GM18873 (cell line): Measurements from ENCODE around the gene FAM181A.

Source experiments
- ATAC-seq: cut with Tn5 transposase; IDR thresholded peaks from one replicate; pipeline ENCODE4 v1.9.1; 2021; ENCODE audit warnings: mild to moderate bottlenecking, moderate library complexity, moderate number of reproducible peaks; ENCODE audit not compliant: unreplicated experiment, low FRiP score

Gene FAM181A

GRCh38 chr14:93928184-93929047 lies 1.3 kb downstream of the FAM181A start:
- ATAC-seq = no peak

GRCh38 chr14:93929048-93929535 lies 1.9 kb downstream of the FAM181A start:
- ATAC-seq = no peak

GRCh38 chr14:93929657-93930056 lies 2.5 kb downstream of the FAM181A start:
- ATAC-seq = no peak

- ATAC-seq = no peak
These were observed 3.3 kb downstream of the FAM181A start for GRCh38 chr14:93930296-93930988.

GRCh38 chr14:93930989-93931307 lies 3.8 kb downstream of the FAM181A start:
- no peak for ATAC-seq

- no peak for ATAC-seq
These were observed 5.5 kb downstream of the FAM181A start for GRCh38 chr14:93932642-93933041.

GRCh38 chr14:93935213-93935612 lies 8.1 kb downstream of the FAM181A start:
- ATAC-seq = no peak

- no peak for ATAC-seq
These were observed 9.1 kb downstream of the FAM181A start for GRCh38 chr14:93936245-93936644.

GRCh38 chr14:93936926-93937325 lies 9.8 kb downstream of the FAM181A start:
- ATAC-seq = no peak

- no peak for ATAC-seq
These were observed 10.4 kb downstream of the FAM181A start for GRCh38 chr14:93937519-93937918.

- no peak for ATAC-seq
These were observed 11.7 kb downstream of the FAM181A start for GRCh38 chr14:93938751-93939303.

- ATAC-seq = peak; percentile 61
These were observed 12.4 kb downstream of the FAM181A start for GRCh38 chr14:93939304-93940229.

- ATAC-seq = no peak
These were observed 13.3 kb downstream of the FAM181A start for GRCh38 chr14:93940437-93940836.

GRCh38 chr14:93941293-93941910 lies 14.3 kb downstream of the FAM181A start:
- ATAC-seq = no peak

GRCh38 chr14:93943052-93943451 lies 15.9 kb downstream of the FAM181A start:
- ATAC-seq = no peak

- ATAC-seq = no peak
These were observed 16.8 kb downstream of the FAM181A start for GRCh38 chr14:93943930-93944329.

- ATAC-seq = no peak
These were observed 17.4 kb downstream of the FAM181A start for GRCh38 chr14:93944348-93945069.

GRCh38 chr14:93945070-93945399 lies 17.9 kb downstream of the FAM181A start:
- ATAC-seq = no peak

GRCh38 chr14:93946104-93946503 lies 19.0 kb downstream of the FAM181A start:
- no peak for ATAC-seq
